ENCODE results near the gene ZNF207. TPM values are rescaled to one million over a fixed set of nuclear protein-coding genes. Genes with fewer than 3 reads are reported as not detected.

The ZNF207 gene
- total and polyA plus RNA-seq, 2 experiments from 2014 or later = 171 to 240 TPM

DNA sequence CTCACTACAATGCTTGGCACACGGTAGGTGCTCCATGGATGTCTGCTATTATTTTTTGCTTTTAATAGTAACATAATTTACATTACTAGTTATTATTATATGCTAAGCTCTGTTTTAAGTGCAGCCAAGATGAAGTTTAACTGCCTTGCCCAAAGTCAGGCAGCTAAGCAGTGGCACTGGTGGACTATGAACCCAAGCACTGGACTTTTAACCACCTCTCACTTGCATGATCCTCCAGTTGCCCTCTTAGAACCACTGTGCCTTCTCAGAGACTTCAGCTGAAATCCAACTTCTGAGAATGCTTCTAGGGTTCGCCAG, 1.5 kb upstream of the ZNF207 start:
- H3K4me3 Mint-ChIP-seq = peak overlapping the region; percentile 99; the same call in 2 of the 3 replicates
- peaks cover 10% of the 10 kb centered on the region for H3K27me3 Mint-ChIP-seq (ENCODE audit: insufficient read depth, low read depth, poor library complexity)

More for the DNA sequence above, 1.5 kb upstream of the ZNF207 start:
- Histone ChIP-seq H3K4me3 (no peak overlapping the region), H3F3A (replicated peaks; ENCODE audit: low read depth) (no peaks in the 10 kb centered on the region), H3K9me2 (ENCODE audit: insufficient read depth) (no peaks in the 10 kb centered on the region), H4K20me1 (replicated peaks; ENCODE audit: insufficient read depth) (peaks cover 26% of the 10 kb centered on the region), H3K27ac (ENCODE audit: low read depth) (no peak overlapping the region), H3K4me1 (ENCODE audit: insufficient read depth) (peaks cover 9% of the 10 kb centered on the region), H3K36me3 (ENCODE audit: insufficient read depth) (peaks cover 15% of the 10 kb centered on the region; the same call in 1 of the 2 replicates), H3K4me2 (no peak overlapping the region), H2AFZ (no peak overlapping the region), H3K79me2 (replicated peaks; ENCODE audit: insufficient read depth) (peaks cover 35% of the 10 kb centered on the region), H3K27me3 (ENCODE audit: insufficient read depth) (no peaks in the 10 kb centered on the region)
- no peak for TF ChIP-seq CREB1 (CRISPR knock-in tag; IDR thresholded peaks at IDR 0.05; ENCODE audit: low read depth)
- TF ChIP-seq NANOG (IDR thresholded peaks at IDR 0.05; ENCODE audit: borderline replicate concordance) = no peak
- TF ChIP-seq, protein P1, sequence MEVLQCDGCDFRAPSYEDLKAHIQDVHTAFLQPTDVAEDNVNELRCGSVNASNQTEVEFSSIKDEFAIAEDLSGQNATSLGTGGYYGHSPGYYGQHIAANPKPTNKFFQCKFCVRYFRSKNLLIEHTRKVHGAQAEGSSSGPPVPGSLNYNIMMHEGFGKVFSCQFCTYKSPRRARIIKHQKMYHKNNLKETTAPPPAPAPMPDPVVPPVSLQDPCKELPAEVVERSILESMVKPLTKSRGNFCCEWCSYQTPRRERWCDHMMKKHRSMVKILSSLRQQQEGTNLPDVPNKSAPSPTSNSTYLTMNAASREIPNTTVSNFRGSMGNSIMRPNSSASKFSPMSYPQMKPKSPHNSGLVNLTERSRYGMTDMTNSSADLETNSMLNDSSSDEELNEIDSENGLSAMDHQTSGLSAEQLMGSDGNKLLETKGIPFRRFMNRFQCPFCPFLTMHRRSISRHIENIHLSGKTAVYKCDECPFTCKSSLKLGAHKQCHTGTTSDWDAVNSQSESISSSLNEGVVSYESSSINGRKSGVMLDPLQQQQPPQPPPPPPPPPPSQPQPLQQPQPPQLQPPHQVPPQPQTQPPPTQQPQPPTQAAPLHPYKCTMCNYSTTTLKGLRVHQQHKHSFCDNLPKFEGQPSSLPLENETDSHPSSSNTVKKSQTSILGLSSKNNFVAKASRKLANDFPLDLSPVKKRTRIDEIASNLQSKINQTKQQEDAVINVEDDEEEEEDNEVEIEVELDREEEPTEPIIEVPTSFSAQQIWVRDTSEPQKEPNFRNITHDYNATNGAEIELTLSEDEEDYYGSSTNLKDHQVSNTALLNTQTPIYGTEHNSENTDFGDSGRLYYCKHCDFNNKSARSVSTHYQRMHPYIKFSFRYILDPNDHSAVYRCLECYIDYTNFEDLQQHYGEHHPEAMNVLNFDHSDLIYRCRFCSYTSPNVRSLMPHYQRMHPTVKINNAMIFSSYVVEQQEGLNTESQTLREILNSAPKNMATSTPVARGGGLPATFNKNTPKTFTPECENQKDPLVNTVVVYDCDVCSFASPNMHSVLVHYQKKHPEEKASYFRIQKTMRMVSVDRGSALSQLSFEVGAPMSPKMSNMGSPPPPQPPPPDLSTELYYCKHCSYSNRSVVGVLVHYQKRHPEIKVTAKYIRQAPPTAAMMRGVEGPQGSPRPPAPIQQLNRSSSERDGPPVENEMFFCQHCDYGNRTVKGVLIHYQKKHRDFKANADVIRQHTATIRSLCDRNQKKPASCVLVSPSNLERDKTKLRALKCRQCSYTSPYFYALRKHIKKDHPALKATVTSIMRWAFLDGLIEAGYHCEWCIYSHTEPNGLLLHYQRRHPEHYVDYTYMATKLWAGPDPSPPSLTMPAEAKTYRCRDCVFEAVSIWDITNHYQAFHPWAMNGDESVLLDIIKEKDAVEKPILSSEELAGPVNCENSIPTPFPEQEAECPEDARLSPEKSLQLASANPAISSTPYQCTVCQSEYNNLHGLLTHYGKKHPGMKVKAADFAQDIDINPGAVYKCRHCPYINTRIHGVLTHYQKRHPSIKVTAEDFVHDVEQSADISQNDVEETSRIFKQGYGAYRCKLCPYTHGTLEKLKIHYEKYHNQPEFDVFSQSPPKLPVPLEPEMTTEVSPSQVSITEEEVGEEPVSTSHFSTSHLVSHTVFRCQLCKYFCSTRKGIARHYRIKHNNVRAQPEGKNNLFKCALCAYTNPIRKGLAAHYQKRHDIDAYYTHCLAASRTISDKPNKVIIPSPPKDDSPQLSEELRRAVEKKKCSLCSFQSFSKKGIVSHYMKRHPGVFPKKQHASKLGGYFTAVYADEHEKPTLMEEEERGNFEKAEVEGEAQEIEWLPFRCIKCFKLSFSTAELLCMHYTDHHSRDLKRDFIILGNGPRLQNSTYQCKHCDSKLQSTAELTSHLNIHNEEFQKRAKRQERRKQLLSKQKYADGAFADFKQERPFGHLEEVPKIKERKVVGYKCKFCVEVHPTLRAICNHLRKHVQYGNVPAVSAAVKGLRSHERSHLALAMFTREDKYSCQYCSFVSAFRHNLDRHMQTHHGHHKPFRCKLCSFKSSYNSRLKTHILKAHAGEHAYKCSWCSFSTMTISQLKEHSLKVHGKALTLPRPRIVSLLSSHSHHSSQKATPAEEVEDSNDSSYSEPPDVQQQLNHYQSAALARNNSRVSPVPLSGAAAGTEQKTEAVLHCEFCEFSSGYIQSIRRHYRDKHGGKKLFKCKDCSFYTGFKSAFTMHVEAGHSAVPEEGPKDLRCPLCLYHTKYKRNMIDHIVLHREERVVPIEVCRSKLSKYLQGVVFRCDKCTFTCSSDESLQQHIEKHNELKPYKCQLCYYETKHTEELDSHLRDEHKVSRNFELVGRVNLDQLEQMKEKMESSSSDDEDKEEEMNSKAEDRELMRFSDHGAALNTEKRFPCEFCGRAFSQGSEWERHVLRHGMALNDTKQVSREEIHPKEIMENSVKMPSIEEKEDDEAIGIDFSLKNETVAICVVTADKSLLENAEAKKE (CRISPR knock-in tag; IDR thresholded peaks at IDR 0.05) = no peak
- TF ChIP-seq STAT1 (IDR thresholded peaks at IDR 0.05; ENCODE audit: unreplicated experiment) = no peak
- TF ChIP-seq, protein P2, sequence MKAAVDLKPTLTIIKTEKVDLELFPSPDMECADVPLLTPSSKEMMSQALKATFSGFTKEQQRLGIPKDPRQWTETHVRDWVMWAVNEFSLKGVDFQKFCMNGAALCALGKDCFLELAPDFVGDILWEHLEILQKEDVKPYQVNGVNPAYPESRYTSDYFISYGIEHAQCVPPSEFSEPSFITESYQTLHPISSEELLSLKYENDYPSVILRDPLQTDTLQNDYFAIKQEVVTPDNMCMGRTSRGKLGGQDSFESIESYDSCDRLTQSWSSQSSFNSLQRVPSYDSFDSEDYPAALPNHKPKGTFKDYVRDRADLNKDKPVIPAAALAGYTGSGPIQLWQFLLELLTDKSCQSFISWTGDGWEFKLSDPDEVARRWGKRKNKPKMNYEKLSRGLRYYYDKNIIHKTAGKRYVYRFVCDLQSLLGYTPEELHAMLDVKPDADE (IDR thresholded peaks at IDR 0.05) = no peak
- TF ChIP-seq POLR2AphosphoS5 (IDR thresholded peaks at IDR 0.05; ENCODE audit: low read depth) = no peak
- TF ChIP-seq JUNB (IDR thresholded peaks at IDR 0.05; ENCODE audit: unreplicated experiment) = no peak
- peaks cover 36% of the 10 kb centered on the region for H3K36me3 Mint-ChIP-seq (ENCODE audit: low read depth)
- DNase-seq (ENCODE audit: low spot score) (no peak), ATAC-seq (no peak)
- H3K27ac Mint-ChIP-seq = no peak overlapping the region
- peaks cover 7% of the 10 kb centered on the region for H3K4me1 Mint-ChIP-seq
- no peaks in the 10 kb centered on the region for H3K9me3 Mint-ChIP-seq

All from GM23338 (cell line).